ENCODE measurements around the gene KRT35.

The KRT35 gene

DNA sequence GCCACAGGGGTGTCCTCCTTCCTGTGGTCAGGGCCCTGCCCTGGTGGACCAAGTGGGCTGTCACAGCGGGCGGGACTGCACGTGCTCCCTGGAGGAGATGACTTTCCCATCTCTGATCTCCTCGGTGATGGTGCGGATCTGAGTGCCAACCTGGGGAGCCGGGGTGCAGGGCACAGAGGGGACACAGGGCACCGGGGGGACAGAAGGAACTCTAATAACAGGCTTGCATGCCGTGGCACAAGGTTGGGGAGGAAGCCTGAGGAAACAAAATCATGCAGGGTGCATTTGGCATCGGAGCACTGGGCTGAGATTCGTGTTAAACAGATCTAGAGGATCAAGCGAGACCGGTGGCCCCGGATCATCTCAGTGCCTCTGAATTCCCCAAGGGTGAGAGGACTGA, 5.4 kb upstream of the KRT35 start:
- no peak for DNase-seq

DNA sequence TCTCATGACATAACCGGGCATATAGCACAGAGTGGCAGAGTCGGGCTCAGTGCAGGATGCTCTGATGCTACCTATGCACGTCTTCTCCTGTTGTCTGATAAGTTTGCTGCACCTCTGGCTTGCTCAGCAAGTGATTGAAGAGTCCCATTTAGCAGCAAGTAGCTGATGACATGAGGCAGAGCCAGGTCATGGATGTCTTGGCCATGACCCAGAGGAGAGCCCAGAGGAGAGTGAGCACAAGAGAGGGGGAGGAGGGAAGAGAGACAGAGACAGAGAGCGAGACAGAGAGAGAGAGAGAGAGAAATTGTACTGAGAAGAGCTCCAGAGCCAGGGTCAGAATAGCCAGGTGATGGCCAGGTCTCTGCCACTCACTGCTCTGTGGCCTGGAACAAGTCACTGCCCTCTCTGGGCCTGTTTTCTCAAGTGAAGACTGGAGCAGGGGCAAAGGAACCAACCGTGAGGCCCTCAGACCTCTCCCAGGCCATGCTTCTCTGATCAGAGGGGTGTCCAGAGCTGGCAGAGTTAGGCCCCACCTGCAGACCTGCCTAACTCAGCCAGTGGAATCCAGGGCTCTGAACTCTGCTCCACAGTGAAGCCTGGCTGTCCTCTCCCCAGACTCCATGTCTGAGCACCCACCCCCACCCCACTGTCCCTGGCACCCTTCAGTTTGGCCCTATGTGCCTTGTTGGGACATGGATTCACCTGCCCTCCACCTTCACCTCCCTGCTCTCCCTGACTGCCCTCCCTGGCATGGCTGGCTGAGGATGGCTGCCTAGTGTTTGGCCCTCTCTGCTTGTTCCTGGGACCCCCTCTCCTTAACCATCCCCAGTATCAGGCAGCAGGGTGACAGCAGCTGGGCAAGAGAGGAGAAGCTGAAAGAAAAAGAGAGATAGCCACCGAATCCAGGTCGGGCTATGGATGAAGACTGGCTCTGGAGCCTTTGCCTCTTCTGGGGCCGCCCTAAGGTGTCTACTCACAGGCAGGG, 4.3 kb upstream of the KRT35 start:
- no peak for DNase-seq

DNA sequence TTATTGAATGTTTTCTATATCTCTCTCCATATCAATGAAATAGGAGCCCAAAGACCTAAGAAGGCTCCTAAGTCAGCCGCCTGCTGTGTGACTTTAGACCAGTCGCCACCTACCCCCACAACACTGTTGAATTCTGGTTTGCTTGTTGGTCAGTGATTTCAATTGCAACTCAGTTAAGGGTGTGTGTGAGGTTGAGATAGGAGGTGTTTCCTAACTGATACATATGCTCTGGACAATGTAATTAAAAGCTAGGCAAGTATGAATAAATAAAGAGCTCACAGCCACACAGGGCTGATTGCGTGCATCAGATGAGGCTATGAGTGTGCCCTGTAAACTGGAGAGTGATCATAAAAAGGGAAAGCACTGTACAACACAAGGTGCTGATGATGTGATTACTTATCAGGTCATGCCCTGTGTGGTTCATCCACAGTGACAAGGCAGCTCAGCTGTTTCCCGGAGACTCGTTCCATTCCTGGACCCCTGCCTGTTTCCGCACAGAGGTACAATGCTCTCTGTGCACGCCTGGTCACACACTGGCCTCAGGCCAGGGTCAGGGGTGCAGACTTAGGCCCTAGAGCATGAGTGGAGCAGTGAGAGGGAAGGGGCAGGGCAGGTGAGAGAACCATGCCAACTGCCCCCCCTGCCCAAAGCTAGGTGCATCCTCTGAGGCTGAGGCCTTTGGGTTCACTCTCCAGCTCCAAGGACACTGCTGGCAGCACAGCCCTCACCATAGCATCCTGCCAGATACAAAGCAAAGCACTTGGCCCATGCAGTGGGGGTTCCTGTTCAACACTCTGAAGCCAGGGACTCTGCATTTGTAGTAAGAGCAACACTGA, 3.3 kb upstream of the KRT35 start:
- no peak for DNase-seq

DNA sequence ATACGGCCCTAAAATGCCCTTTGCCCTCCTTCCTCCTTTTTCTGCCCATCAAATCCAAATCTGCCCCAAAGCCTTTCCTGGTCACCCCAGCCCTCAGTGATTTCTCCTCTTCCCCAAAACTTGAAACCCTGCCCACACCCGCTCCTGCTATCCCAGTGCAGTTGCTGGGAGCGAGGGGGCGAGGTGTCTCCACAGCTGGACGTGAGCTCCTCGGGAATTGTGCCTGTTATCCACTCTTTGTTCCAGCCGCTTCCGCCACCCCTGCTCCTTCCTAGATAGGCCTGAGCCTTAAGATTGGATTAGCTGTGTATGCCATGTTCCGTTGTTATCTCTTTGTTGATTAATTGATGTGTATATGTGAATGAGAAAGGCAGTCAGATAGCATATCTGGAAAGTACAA, 2.6 kb upstream of the KRT35 start:
- no peak for DNase-seq

DNA sequence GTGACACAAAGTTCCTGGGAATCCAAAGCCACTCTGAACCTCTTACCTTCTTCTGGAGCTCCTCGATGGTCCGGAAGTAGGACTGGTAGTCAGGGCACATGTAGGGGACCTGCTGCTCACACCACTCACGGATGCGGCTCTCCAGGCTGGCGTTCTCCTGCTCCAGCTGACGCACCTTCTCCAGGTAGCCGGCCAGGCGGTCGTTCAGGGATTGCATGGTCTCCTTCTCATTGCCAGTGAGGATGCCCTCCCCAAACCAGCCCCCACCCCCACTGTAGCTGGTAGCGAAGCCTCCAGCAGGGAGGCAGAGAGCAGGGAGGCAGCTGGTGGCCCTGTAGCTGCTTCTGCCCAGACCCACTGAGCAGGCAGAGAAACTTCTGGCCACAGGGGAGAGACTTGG, 370 bp downstream of the KRT35 start:
- no peak for DNase-seq

DNA sequence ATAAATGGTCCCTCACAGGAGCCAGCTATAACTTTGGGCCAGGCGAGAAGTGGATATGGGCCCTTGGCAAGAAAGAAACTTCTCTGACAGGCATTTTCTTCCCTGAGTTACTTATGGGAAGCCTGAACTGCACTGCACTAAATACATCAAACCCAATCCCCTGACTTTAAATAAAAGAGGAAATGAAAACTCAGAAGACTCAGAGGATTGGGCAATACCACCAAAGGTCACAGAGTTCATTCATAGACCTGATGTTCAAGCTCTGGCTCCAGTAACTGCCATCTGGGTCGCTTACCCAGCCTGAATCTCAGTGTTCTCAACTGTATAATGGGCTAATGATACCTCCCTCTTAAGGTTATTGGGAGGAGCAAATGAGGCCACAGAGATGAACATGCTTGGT, 815 bp downstream of the KRT35 start:
- DNase-seq = no peak

DNA sequence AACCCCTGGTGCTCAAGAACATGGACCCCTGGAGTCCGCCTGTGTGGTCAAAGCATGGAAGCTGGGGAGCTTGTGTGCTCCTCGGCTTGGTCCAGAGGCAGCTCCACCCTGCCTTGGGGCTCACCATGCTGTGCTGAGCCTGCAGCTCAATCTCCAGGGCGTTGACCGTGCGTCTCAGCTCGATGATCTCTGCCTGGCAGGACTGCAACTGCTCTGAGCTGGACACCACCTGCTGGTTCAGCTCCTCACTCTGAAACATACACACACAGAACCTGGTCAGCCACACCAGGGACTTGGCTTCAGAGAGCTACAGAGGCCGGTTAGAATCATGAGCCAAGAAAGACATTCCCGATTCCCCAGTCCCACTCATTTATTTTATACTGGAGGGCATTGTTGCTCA, 2.7 kb downstream of the KRT35 start:
- DNase-seq = no peak

DNA sequence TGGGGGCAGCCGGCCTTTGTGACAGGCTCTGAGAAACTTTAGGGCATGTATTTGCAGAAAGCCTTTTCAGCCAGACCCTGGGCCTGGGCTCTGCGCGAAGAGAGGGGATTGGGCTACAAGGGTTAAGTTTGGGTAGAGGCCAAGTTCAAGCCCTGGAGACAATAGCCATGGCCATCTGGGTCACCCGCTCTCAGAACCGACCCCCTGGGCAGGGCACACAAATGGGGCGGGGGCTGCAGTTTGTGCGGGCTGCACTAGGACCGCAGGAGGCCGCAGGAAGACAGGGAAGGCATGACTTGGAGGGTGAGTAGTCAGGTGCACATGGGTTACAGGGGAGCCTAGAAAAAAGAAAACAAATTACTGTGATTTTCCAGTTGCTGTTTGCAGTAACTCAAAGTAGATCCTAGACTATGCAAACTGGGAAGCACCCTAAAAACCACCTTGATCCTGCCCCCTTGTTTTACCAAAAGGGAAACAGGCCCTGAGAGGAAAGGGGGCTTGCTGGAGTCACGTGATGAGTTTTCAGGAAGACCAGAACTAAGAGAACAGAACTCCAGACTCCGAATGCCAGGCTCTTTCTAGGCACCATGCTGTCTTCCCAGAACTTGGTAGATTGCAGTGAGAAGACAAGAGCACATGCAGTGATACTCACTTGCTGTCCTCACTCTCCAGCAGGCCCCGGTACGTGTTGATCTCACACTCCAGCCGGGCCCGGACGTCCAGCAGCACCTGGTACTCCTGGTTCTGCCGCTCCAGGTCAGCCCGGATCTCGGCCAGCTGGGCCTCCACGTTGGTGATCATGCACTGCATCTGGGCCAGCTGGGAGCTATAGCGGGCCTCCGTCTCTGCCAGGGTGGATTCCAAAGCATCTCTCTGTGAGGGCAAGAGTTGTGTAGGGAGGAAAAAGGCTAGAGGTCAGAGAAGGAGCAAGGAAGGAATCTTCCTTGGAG, 3.8 kb downstream of the KRT35 start:
- no peak for DNase-seq

DNA sequence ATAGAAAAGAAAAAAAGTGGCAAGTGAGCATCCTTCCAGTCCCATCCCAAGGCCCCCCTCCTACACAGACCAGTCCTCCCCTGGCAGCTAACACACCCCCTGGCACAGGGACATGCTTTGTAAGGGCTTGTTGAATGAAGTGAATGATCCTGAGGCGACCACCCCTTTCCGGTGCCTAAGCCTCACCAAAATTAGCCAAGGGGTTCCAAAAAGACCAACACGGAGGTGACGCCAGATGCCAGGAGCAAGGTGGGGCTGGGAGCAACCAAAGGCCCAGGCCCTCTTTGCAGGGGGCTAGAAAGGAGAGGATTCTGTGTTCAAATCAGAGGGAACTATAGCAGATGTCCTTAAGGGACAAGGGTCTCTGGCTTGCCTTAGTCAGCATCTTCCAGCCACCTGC, 5.5 kb downstream of the KRT35 start:
- DNase-seq = no peak

DNA sequence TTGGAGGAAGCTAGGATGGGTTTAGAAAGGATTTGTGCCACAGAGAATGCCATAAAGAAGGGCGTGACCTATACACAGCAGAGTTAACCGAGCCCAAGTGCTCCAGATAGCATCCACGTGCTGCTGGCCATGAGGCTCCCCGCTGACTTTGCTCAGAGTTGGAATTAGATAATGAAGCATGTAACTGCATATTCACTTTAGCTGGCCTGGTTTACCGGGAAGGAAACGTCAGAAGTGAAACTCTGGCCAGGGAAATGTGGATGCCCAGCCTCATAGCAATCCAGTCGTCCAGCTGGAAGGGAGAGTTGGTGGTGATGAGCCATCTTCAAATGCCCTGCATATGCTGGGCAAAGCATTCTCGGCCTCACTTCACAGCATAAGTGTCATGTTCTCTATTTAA, 6.1 kb downstream of the KRT35 start:
- no peak for DNase-seq

DNA sequence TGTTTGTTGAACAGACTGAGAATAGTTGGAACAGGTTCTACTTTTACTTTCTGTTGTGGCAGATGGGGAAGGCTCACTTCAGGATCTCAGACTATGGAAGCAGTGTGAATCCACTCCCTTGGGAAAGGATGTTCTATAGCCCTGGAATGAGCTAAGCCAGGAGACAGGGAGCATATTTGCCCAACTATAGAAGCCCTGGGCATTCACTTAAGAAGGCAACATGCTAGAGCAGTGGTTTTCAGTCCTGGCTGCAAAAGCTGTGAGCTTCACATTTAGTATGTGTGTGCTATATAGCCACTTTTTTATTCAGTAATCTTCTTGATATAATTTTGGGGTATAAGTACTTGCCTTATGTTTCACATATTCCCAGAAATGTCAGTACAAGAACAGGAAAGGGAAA, 12.6 kb downstream of the KRT35 start:
- no peak for DNase-seq

DNA sequence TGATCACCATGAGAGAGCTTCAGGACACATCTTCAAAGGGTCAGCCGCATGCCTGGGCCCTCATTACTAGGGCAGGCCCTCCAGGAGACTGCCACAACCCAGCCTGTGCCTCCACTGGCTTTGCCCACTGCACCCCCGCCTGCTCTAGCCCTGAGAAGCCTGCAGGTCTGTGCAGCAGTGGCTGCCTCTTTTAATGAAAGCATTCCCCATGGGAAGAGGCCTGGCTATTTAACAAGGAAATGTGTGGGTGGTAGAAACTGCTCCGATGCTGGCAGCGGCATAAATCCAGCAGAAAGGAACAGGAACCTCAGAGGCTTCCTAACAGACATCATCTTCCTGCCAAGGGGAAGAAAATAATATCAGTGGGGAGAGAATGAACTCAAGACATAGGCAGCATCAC, 13.4 kb downstream of the KRT35 start:
- no peak for DNase-seq

DNA sequence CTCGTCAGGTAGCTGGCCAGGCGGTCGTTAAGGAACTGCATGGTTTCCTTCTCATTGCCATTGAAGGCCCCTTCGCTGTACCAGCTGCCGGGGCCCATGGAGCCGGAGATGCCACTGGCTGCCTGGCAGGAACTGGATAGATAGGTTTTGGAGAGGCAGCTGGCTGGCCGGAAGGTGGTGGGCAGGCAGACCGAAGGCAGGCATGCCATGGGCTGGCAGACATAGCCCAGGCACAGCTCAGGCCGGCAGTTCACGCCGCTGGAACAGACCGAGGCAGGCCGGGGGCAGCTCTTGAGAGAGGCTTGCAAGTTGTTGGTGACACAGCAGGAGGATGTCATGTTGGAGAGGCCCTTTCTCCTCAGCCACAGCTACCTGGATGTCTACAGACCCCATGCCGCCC, 14.0 kb downstream of the KRT35 start, which contains the start of gene KRT32:
Gene KRT32, minus strand, starts transcription at position 399 of the 400 bp plus-strand sequence. Its CDS starts 61 bp downstream, at position 338.
- DNase-seq = no peak

DNA sequence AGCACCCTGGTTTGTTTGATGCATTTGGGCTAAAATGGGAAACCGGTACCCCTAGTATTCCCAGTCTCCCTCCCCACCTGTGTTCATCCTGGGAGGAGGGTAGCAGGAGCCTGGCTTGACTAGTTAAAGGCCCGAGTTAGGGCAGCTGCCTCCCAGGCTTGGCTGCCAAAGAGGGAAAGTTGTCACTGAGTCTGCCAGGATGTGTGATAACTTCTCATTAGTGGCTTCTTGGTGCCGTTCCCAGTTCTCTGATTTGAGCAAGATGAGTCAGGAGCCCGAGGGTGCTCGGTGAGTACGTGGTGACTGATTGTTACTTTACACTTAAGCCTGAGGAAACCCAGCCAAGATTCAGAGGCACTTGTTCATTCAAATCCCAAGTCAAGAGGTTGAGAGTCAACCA, 16.3 kb downstream of the KRT35 start:
- DNase-seq = no peak

DNA sequence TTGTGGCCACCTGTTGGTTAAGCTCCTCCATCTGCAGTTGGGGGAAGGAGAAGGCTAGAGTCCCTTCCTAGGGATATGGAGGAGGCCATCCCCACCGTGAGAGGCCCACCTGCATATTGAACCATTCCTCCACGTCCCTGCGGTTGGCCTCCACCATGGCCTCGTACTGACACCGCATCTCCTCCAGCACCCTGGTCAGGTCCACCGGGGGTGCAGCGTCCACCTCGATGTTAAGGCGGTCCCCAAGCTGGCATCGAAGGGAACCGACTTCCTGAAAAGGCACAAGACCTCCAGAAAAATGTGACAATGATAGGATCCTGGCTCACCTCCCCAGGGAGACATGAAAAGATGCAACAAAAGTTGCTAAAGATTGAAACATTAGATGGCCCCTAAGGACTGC, 16.8 kb downstream of the KRT35 start:
- no peak for DNase-seq

DNA sequence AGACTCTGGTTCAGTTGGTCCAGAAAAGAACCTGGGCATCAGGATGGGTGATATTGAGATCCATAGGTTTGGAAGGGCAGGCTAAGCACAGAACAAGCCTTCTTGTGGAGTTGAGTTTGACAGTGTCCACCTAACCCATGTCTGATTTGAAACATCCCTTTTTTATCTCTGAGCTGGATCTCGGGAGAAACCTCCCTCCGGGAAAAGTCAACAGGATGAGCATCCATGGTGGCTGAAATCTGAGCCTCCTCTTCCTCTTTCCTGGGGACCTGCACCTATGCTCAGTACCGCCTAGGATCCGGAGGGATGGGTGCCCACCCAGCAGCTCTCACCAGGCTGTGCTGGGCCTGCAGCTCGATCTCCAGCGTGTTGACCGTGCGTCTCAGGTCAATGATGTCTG, 17.2 kb downstream of the KRT35 start:
- DNase-seq = no peak

DNA sequence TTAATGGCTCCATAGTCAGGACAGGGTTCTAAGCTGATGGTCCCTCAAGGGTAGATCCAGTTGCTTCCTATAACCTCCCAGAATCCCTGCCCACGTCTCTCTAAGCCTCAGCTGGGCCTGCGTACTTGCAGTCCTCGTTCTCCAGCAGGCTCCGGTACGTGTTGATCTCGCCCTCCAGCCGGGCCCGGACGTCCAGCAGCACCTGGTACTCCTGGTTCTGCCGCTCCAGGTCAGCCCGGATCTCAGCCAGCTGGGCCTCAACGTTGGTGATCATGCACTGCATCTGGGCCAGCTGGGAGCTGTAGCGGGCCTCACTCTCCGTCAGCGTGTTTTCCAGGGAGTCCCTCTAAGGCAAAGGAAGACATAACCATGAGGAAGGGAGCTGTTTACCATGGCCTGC, 18.2 kb downstream of the KRT35 start:
- no peak for DNase-seq

DNA sequence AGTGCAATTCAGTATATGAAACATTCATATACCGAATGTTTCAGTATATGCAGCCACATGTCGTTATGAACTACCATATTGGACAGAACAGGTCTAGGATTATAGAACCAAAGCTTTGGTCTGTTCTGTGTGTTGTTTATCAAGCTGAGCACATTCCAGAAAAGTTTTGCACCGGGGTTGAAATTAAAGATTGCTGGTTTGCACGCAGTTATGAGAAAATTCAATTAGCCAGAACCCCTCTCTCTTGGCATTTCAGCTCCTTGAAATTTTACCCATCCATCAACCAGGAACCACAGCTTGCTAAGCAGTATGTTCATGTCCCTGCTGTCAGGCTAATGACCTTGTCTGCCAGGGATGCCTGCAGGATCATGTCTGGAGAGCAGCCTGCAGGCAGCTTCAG, 23.3 kb downstream of the KRT35 start:
- no peak for DNase-seq

DNA sequence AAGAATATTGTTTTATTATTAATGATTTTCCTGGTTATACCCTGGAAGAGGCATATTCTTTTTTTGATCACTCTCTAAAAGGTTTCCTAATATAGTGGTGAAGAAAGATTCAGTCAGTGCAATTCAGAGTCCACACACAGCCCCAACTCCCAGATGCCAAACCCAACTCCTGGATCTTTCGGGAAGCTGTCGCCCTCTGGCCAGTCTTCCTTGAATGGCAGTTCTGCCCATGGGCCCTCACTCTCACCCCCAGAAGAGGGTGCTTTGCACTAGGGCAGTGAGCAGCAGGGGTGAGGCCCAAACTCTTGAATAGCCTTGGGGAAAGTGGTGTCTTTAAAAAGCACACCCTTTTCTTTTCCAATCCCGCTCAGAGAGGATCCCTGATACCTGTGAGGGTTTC, 24.7 kb downstream of the KRT35 start:
- no peak for DNase-seq

DNA sequence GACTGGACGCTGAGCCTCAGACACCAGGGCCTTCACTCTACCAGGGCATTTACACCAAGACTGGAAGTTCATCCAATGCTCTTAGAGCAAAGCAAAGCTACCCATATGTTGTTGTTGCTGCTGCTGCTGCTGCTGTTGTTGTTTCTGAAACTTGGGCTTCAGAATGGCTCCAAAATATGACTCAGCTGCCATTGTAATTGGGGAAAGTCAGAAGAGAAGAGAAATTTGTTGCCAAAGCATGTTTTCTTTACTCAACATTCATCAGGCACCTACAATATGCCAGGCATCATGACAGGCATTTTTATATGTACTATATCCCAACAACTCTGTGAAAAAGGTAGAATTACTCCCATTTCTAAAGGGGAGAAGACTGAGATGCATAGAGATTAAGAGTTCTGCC, 25.7 kb downstream of the KRT35 start:
- DNase-seq = no peak

DNA sequence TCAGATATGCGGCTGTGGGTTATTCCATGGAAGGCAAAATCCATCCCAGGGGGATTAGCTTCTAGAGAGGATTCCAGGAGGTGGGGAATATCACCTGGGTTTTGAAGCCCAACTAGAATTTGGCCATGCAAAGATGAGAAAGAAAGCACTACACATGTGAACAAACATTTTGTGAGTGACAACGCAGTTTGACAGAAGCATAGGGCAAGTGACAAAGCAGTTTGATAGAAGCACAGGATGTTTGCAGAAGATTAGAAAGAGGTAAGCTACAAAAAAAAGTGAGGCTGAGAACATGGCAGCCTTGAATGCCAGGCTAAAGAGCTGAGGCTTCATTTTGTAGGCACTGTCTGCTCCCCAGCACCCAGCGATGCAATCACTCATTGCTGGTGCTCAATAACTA, 27.9 kb downstream of the KRT35 start:
- no peak for DNase-seq

DNA sequence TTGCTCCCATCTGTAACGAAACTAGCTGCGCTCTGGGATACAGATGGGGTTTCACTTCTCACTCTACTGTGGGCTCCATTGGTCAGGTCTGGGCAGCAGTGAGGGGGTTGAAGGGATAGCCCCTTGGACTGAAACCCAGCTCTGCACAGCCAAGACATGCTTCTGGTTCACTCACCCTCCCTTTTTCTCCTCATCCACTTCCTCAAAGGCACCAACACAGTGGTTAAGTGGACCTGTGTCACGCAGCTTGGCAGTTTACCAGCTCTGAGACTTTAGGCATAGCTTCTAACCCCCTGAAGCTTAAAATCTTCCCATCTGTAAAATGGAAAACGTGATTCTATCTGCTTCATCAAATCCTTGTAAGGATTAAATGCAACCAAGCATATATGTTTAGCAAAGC, 28.7 kb downstream of the KRT35 start:
- no peak for DNase-seq

Measured in stimulated activated CD4-positive, alpha-beta T cell treated with anti-CD3 and anti-CD28 coated beads, Interleukin-1b, Interleukin-23, amount 100 ng/mL, for 48 hours (primary cell).